PFSK-1 (cell line): ENCODE measurements around the gene LYPD5.
A peak's percentile ranks its signal among the peaks of the same experiment; 100 is the strongest.

ENCODE experiments used
- FOXP2 ChIP-seq: optimal IDR thresholded peaks from 2 replicates; pipeline ENCODE3; 2011; ENCODE audit warnings: borderline replicate concordance, control low read depth, inconsistent platforms; ENCODE audit not compliant: insufficient read depth; ENCODE audit errors: extremely low read length, extremely low read depth
- POLR2AphosphoS5 ChIP-seq: IDR thresholded peaks from 2 replicates; pipeline ENCODE4 v1.6.1; 2012; ENCODE audit warnings: low read depth, mild to moderate bottlenecking, control low read depth, low read length, moderate library complexity
- REST ChIP-seq, 2 experiments: IDR thresholded peaks; 2 replicates each; pipeline versions ENCODE4 v1.6.1 to v1.8.0; 2011 to 2012; ENCODE audit warnings: low read depth in 2 of 2, low read length in 2 of 2, control low read depth in 1 of 2, inconsistent platforms in 1 of 2, mild to moderate bottlenecking in 1 of 2, moderate library complexity in 1 of 2; ENCODE audit not compliant: insufficient read depth in 1 of 2
- SIN3A ChIP-seq: IDR thresholded peaks from 2 replicates; pipeline ENCODE4 v1.6.1; 2012; ENCODE audit warnings: mild to moderate bottlenecking, low read length, moderate library complexity, borderline replicate concordance; ENCODE audit not compliant: insufficient read depth
- TAF1 ChIP-seq: IDR thresholded peaks from 2 replicates; pipeline ENCODE4 v1.6.1; 2012; ENCODE audit warnings: low read length, control low read depth, borderline replicate concordance; ENCODE audit not compliant: insufficient read depth

LYPD5 gene

GRCh38 chr19:43842007-43842406 is 39.8 kb upstream of the LYPD5 start:
- TF ChIP-seq SIN3A = no peak
- no peak for TF ChIP-seq FOXP2
- TF ChIP-seq REST (IDR thresholded peaks at IDR 0.05; ENCODE audit: insufficient read depth in 1 of 2, low read depth in 2 of 2, low read length in 2 of 2) = no peak
- no peak for TF ChIP-seq TAF1
- TF ChIP-seq POLR2AphosphoS5 = no peak

GRCh38 chr19:43839139-43839538 is 36.9 kb upstream of the LYPD5 start:
- TF ChIP-seq FOXP2 = no peak
- no peak for TF ChIP-seq SIN3A
- TF ChIP-seq POLR2AphosphoS5 = no peak
- TF ChIP-seq TAF1 = no peak
- TF ChIP-seq REST (IDR thresholded peaks at IDR 0.05; ENCODE audit: insufficient read depth in 1 of 2, low read depth in 2 of 2, low read length in 2 of 2) = no peak

- TF ChIP-seq FOXP2 (no peak), POLR2AphosphoS5 (peak; percentile 79; the same call in 1 of the 2 replicates), REST (IDR thresholded peaks at IDR 0.05; ENCODE audit: insufficient read depth in 1 of 2, low read depth in 2 of 2, low read length in 2 of 2) (no peak), TAF1 (0 out of 2 replicates have a peak, but pooled peaks have one; percentile 54)
These were observed 24.8 kb upstream of the LYPD5 start, which contains the start of gene ZNF283 for GRCh38 chr19:43826787-43827754. TSS of gene ZNF283 (plus strand) at chr19:43827321. CDS start at chr19:43833505, 6,184 bp downstream.

- TF ChIP-seq TAF1 = no peak
- no peak for TF ChIP-seq REST (IDR thresholded peaks at IDR 0.05; ENCODE audit: insufficient read depth in 1 of 2, low read depth in 2 of 2, low read length in 2 of 2)
- no peak for TF ChIP-seq SIN3A
- no peak for TF ChIP-seq POLR2AphosphoS5
- no peak for TF ChIP-seq FOXP2
These were observed 18.6 kb upstream of the LYPD5 start for GRCh38 chr19:43820884-43821215.
